ENCODE measurements around the gene VPS52.

Gene VPS52

DNA sequence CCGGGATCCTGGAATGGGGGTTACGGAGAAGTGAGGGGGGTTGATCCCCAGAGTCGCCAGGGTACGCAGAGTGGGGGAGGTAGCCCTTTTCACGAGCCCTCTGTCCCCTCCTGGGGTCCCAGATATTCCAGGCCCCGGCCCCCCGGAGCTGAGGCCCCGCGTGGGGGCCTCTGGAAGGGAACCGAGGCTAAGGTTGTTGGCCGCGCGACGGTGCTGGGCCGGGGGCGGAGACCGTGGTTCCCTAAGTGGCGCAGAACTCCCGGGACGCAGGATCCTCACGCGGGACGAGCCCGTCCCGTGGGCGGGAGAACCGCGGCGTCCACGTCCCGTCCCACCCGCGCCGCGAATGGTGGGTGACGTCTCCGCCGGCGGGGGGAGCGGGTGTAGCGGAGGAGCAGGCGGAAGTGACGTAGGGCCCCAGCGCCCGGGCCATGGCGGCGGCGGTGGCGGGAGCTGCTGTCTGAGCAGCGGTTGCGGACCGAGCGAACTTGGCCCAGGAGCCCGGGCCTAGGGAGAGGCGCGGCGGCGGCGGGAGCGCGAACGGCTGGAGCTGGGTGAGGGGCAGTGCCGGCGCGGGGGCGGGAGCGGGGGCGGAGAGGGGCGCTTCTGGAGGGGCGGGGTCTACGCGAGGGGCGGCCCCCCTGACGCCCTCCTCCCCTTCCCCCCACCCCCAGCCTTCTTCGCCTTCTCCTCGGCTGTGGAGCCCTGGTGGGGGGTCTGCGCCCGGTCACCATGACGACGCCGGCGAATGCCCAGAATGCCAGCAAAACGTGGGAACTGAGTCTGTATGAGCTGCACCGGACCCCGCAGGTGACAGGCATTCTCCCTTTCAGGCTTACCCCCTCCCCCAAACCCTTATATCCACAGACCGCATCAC is 63.3 kb downstream of the VPS52 start, which contains the start of gene RING1:
TSS of gene RING1 (plus strand) at position 410 of the 877 bp plus-strand sequence. CDS start at position 733, 323 bp downstream.
- DNase-seq, result peak; percentile 60

DNA sequence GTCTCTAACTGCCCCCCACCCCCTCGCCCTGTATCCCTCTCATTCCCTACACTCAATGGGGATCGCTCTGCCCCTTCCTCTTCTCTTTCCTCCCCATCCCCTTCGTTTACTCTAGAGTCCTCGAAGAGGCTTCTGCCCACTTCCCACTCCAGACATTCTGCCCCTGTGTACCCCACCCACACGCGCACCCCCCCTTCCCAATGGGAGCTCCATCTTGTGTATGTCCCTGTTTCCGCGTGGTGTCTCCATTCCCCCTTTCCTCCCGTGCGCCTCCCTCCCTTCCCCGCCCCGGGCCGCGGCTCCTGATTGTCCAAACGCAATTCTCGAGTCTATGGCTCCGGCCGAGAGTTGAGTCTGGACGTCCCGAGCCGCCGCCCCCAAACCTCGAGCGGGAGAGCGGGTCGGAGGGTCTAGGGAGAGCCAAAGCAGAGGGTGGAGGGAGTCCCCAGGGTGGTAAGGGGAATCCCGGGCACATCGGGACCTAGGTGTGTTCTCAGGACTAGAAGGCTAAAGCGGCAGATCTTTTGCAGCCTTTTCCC is 64.1 kb downstream of the VPS52 start:
- DNase-seq, result no peak

DNA sequence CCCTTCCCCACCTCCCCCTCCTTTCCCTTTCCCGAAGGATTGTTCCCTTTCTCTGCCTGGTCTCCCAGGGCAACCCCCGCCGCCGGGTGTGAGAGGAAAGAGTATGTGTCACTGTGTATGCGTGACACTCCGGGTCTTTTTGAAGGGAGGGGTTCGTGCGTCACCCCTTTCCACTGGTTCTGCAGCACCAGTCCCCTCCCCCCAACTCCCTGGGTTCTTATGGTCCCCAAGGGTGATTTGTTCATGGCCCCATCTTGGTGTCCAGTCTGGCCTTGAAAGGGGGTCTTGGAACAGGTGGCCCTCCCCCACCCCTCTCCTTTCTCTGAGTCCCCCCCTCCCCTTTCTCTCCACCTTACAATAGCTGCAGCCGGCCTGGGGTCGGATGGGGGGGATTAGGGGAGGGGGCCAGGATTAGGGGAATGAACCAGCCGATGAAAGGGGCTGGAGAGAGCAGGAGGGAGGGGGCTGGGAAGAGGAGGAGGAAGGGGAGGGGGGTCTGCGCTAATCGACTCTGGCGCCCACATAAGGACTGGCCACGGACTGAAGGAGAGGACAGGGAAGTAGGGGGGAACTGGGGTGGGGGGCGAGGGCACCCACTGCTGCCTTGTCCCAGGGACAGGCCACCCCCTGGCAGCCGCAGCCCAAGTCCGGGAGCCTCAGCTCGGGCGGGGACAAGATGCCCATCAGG is 64.7 kb downstream of the VPS52 start:
- no peak for DNase-seq

DNA sequence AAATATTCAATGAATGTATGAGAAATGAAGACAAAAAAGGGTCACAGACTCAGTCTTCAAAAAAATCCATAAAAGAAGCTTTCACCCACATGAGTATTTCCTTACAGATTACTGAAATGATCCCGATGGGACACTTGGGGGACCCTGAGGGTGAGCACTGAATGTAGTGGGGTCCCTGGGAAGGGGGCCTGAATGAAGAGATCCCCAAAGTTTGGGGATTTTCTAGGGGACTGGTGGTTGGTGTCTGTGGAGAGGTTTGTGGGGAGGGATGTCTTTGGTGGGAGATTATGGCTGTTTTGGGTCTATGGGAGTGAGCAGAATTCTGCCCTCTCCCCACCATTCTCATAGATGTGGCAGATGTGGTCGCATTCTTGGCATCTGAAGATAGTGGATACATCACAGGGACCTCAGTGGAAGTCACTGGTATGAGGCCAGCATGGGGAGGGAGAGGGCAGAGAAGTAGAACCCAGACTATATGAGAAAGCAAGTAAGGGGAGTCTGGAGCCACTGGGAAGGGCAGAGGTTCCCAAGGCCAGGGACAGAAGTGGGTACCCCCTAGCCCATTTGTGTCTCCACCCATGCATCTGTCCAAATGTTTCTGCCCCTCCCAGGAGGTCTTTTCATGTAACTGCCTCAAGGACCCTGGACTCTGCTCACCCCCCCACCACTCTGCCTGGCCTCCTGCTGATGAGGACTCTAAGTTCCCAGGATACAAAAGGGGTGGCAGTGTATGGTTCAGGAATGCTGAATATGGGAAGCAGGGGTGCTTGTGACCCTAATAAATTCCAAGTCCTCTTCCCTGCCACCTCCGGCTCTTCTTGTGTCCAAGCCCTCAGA is 65.4 kb downstream of the VPS52 start:
- DNase-seq, result no peak

DNA sequence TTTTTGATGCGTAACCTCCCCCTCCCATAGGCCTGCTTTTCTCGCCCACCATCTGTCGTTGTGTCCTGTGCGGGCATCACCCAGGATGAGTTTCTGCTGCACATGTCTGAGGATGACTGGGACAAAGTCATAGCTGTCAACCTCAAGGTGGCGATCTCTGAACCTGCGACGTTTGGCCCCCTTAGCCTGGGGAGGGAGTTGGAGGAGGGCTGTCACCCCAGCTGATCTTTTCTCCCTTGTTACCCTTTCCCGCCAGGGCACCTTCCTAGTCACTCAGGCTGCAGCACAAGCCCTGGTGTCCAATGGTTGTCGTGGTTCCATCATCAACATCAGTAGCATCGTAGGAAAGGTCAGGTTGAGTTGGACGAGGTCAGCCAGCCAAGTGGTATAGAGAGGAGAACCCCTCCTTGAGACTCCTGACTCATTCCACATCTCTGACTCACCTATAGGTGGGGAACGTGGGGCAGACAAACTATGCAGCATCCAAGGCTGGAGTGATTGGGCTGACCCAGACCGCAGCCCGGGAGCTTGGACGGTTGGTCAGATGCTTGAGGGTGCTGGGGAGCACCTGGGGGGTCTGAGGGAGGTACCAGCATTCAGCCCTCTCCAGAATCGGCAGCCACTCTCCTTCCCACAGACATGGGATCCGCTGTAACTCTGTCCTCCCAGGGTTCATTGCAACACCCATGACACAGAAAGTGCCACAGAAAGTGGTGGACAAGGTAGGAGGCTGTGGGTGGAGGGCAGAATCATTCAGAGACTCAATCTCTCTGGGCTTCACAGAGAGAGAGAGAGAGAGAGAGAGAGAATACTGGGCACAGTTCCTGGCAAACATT is 66.3 kb downstream of the VPS52 start:
- DNase-seq, result peak; percentile 22

DNA sequence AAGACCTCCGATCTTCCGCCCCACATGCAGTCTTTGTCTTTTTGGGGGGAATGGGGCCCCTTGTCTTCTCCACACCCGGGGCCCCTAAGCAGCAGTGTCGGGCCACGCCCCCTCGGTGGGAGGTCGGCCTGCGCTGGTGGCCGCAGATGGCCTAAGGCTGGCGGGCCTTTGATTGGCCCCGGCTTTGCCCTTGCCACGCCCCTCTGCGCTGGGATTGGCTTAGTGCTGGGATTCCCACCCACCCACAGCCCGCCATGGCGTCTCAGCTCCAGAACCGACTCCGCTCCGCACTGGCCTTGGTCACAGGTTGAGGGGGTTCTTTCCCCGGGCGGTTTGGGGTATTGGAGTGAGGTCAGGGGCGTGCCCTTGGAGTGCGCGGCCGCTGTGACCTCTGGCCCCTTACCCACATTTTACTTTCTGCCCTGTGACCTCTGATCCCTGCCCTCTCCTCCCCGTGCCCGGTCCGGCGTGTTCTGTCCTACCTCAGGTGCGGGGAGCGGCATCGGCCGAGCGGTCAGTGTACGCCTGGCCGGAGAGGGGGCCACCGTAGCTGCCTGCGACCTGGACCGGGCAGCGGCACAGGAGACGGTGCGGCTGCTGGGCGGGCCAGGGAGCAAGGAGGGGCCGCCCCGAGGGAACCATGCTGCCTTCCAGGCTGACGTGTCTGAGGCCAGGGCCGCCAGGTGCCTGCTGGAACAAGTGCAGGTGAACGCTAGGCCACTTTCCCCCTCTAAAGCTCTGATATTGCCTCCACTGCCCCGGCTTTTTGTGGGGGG is 67.1 kb downstream of the VPS52 start, which contains the start of gene HSD17B8:
TSS of gene HSD17B8 (plus strand) at position 241 of the 776 bp plus-strand sequence. CDS start at position 255, 14 bp downstream.
- peak; percentile 91 for DNase-seq

DNA sequence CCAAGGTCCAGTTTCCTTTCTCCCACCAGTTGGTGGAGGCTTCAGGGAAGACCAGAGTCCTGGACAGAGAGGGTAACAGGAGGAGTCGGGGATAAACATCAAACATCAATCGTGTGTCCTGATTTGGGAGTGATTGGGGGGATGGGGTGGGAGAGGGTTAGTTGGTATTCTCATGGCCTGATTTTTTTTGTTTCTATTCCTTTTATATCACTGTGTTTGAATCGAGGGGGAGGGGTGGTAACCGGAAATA is 67.6 kb downstream of the VPS52 start:
- DNase-seq, result no peak

DNA sequence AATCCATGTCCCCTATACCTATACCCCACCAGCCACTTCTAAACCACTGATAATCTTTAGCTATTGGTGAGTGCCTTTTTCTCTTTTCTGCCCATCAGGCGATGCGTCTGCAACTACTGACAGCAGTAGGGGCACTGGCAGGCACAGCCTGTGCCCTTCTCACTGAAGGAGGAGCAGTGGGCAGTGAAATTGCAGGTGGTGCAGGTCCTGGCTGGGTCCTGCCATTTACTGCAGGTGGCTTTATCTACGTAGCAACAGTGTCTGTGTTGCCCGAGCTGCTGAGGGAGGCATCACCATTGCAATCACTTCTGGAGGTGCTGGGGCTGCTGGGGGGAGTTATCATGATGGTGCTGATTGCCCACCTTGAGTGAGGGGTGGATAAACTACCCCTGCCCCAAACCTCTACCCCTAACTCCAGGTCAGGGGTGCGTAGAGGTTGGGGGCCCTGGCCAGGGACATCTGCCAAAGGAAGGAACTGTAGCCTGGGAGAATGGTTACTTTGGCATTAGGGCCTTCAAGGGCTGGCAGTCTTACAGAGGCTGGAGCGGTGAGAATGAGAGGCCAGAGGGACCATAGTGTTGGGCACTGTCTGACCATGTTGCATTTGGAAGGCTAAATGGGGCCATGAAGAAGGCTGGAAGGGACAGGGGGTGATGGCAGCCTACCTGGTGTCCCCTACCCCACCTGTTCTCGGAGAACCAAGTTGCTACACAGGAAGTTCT is 68.1 kb downstream of the VPS52 start:
- DNase-seq, result no peak

DNA sequence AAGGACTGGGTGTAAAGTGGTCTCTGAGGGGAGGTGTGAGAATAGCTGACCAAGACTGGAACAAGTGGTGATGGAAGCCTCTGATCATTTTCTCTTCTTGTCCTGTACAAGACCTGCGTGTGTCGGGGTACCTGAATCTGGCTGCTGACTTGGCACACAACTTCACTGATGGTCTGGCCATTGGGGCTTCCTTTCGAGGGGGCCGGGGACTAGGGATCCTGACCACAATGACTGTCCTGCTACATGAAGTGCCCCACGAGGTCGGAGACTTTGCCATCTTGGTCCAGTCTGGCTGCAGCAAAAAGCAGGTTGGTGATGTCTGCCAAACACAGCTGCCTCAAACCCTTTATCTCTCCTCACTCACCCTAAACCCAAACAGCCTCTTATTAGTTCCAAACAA is 68.9 kb downstream of the VPS52 start:
- DNase-seq, result no peak

DNA sequence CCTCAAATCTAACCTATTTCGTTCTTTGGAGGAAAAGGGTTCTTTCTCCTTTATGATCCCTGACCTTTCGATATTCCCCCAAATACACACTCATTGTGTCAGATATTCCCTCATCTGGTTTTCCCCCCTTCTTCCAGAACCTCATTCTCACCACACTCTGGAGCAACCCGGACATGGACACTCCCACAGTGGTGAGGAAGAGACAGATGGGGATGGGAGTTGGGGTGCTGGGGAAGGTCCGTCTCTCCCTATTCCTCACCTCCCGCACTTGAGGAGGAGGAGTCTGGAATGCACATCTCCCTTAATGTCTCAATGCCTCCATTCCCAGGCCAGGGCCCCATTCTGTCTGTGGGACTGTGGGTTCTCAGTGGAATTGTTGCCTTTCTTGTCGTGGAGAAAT is 69.7 kb downstream of the VPS52 start:
- DNase-seq, result no peak

DNA sequence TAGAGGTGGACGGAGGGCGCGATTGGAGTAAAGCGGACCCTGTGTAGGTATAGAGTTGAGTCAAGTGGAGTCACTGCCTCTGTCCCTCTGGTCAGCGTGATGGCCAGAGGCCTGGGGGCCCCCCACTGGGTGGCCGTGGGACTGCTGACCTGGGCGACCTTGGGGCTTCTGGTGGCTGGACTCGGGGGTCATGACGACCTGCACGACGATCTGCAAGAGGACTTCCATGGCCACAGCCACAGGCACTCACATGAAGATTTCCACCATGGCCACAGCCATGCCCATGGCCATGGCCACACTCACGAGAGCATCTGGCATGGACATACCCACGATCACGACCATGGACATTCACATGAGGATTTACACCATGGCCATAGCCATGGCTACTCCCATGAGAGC is 70.5 kb downstream of the VPS52 start:
- DNase-seq, result no peak
